ENCODE data around the gene ZFYVE26. TPM values are rescaled to one million over a fixed set of nuclear protein-coding genes. Genes with fewer than 3 reads are reported as not detected.

Gene ZFYVE26
- total RNA-seq, 1 donor from 2014 or later = 33.9 TPM

- H3K4me1 Mint-ChIP-seq (ENCODE audit: low read depth) = peaks cover 17% of the 10 kb centered on the region
- H3K27me3 Mint-ChIP-seq = no peaks in the 10 kb centered on the region
- H3K36me3 Mint-ChIP-seq (ENCODE audit: insufficient read depth) = peaks cover 14% of the 10 kb centered on the region
- H3K9me3 Mint-ChIP-seq (ENCODE audit: low read depth) = no peaks in the 10 kb centered on the region
- no peak overlapping the region for H3K4me3 Mint-ChIP-seq (ENCODE audit: low read depth)
- TF ChIP-seq CTCF (IDR thresholded peaks at IDR 0.05; ENCODE audit: unreplicated experiment) = no peak
- DNase-seq (ENCODE audit: low spot score, unreplicated experiment) = no peak
- H3K27ac Mint-ChIP-seq = no peak overlapping the region
Observed at GRCh38 chr14:67764496-67764895, 51.9 kb downstream of the ZFYVE26 start.

GRCh38 chr14:67763158-67763822 lies 53.1 kb downstream of the ZFYVE26 start:
- peaks cover 11% of the 10 kb centered on the region for H3K36me3 Mint-ChIP-seq (ENCODE audit: insufficient read depth)
- no peak overlapping the region for H3K27ac Mint-ChIP-seq
- DNase-seq (ENCODE audit: low spot score, unreplicated experiment) = no peak
- H3K4me3 Mint-ChIP-seq (ENCODE audit: low read depth) = no peak overlapping the region
- peaks cover 15% of the 10 kb centered on the region for H3K4me1 Mint-ChIP-seq (ENCODE audit: low read depth)
- no peak for TF ChIP-seq CTCF (IDR thresholded peaks at IDR 0.05; ENCODE audit: unreplicated experiment)
- H3K27me3 Mint-ChIP-seq = no peaks in the 10 kb centered on the region
- no peaks in the 10 kb centered on the region for H3K9me3 Mint-ChIP-seq (ENCODE audit: low read depth)

GRCh38 chr14:67762051-67762450 lies 54.3 kb downstream of the ZFYVE26 start:
- TF ChIP-seq CTCF (IDR thresholded peaks at IDR 0.05; ENCODE audit: unreplicated experiment) = no peak
- Mint-ChIP-seq H3K27me3 (no peaks in the 10 kb centered on the region), H3K36me3 (ENCODE audit: insufficient read depth) (peaks cover 10% of the 10 kb centered on the region), H3K27ac (no peak overlapping the region), H3K4me3 (ENCODE audit: low read depth) (no peak overlapping the region), H3K9me3 (ENCODE audit: low read depth) (no peaks in the 10 kb centered on the region), H3K4me1 (ENCODE audit: low read depth) (peaks cover 15% of the 10 kb centered on the region)
- DNase-seq (ENCODE audit: low spot score, unreplicated experiment) = no peak

- H3K27me3 Mint-ChIP-seq = no peaks in the 10 kb centered on the region
- TF ChIP-seq CTCF (IDR thresholded peaks at IDR 0.05; ENCODE audit: unreplicated experiment) = no peak
- H3K36me3 Mint-ChIP-seq (ENCODE audit: insufficient read depth) = peaks cover 12% of the 10 kb centered on the region
- H3K27ac Mint-ChIP-seq = no peak overlapping the region
- no peaks in the 10 kb centered on the region for H3K9me3 Mint-ChIP-seq (ENCODE audit: low read depth)
- no peak for DNase-seq (ENCODE audit: low spot score, unreplicated experiment)
- H3K4me1 Mint-ChIP-seq (ENCODE audit: low read depth) = peaks cover 3% of the 10 kb centered on the region
- H3K4me3 Mint-ChIP-seq (ENCODE audit: low read depth) = no peak overlapping the region
Observed at GRCh38 chr14:67759916-67760315, 56.5 kb downstream of the ZFYVE26 start.

- Mint-ChIP-seq H3K9me3 (ENCODE audit: low read depth) (no peaks in the 10 kb centered on the region), H3K4me1 (ENCODE audit: low read depth) (no peaks in the 10 kb centered on the region), H3K4me3 (ENCODE audit: low read depth) (no peak overlapping the region), H3K36me3 (ENCODE audit: insufficient read depth) (peaks cover 19% of the 10 kb centered on the region), H3K27ac (no peak overlapping the region), H3K27me3 (no peaks in the 10 kb centered on the region)
- no peak for TF ChIP-seq CTCF (IDR thresholded peaks at IDR 0.05; ENCODE audit: unreplicated experiment)
- DNase-seq (ENCODE audit: low spot score, unreplicated experiment) = no peak
Observed at GRCh38 chr14:67757175-67757574, 59.2 kb downstream of the ZFYVE26 start.
